ENCODE measurements around the gene HBQ1. TPM values are rescaled to one million over a fixed set of nuclear protein-coding genes. Genes with fewer than 3 reads are reported as not detected.
A peak's percentile ranks its signal among the peaks of the same experiment; 100 is the strongest.

HBQ1 gene
- total RNA-seq, 1 experiment from 2014 or later: 3.5 TPM

GRCh38 chr16:155031-155398 lies 25.2 kb upstream of the HBQ1 start:
- Histone ChIP-seq H3K9ac (ENCODE audit: extremely low read depth, insufficient read length, low read length) (no peak overlapping the region), H2BK20ac (ENCODE audit: low read depth, low read length, poor library complexity, severe bottlenecking) (no peak overlapping the region), H3K4ac (ENCODE audit: low read depth, low read length) (no peak overlapping the region), H3K23ac (ENCODE audit: insufficient read length, low read depth, low read length) (no peak overlapping the region), H3K27ac (ENCODE audit: insufficient read length, low read depth, low read length) (no peak overlapping the region), H2BK12ac (ENCODE audit: insufficient read length, low read depth, low read length) (no peak overlapping the region), H3K27me3 (ENCODE audit: insufficient read depth, low read length) (peaks cover 9% of the 10 kb centered on the region; the same call in 1 of the 2 replicates), H4K20me1 (ENCODE audit: control insufficient read depth, insufficient read depth, insufficient read length) (no peaks in the 10 kb centered on the region), H2AFZ (ENCODE audit: low read length) (no peak overlapping the region), H3K56ac (ENCODE audit: insufficient read length, low read depth, low read length) (no peak overlapping the region), H3T11ph (ENCODE audit: low read length) (no peak overlapping the region), H3K4me2 (ENCODE audit: insufficient read depth, insufficient read length, low read length) (peak overlapping the region; percentile 86), H3K14ac (ENCODE audit: insufficient read depth, low read length) (no peak overlapping the region), H4K5ac (ENCODE audit: insufficient read length, low read depth, low read length) (no peak overlapping the region), H3K23me2 (ENCODE audit: insufficient read length, low read depth, low read length, poor library complexity, severe bottlenecking) (peaks cover 7% of the 10 kb centered on the region), H3K4me1 (ENCODE audit: insufficient read depth, low read length) (no peaks in the 10 kb centered on the region), H2BK15ac (ENCODE audit: low read depth, low read length) (no peak overlapping the region), H2BK120ac (ENCODE audit: low read depth, low read length, poor library complexity, severe bottlenecking) (no peak overlapping the region), H2BK5ac (ENCODE audit: insufficient read length, low read length) (no peak overlapping the region), H4K91ac (ENCODE audit: insufficient read length, low read depth, low read length) (no peak overlapping the region), H3K18ac (ENCODE audit: insufficient read length, low read depth, low read length) (no peak overlapping the region), H4K8ac (replicated peaks; ENCODE audit: insufficient read length, low read depth, low read length) (no peak overlapping the region), H2AK5ac (ENCODE audit: insufficient read length, low read length) (no peak overlapping the region), H3K79me1 (ENCODE audit: insufficient read depth, low read depth, low read length, poor library complexity, severe bottlenecking) (no peaks in the 10 kb centered on the region), H3K9me3 (ENCODE audit: control insufficient read depth, low read depth, low read length) (no peaks in the 10 kb centered on the region), H3K79me2 (ENCODE audit: insufficient read depth, low read length) (no peaks in the 10 kb centered on the region)
- no peak for DNase-seq
- Mint-ChIP-seq H3K9me3 (peaks cover 5 to 9% of the 10 kb centered on the region in 2 experiments; a peak in 3 of 5 replicates), H3K27me3 (ENCODE audit: low read depth) (peaks cover 81% of the 10 kb centered on the region), H3K36me3 (ENCODE audit: insufficient read depth in 1 of 3, low read depth in 3 of 3) (no peaks in the 10 kb centered on the region), H3K27ac (no peak overlapping the region), H3K4me1 (peaks cover 9% of the 10 kb centered on the region in 2 experiments), H3K4me3 (peak overlapping the region; percentile 63 to 88)
- WGBS (ENCODE audit: extremely low coverage, insufficient read length, low lambda C conversion rate): no CpG with 5 or more reads among the region's 7 CpGs
- TF ChIP-seq, protein P1, sequence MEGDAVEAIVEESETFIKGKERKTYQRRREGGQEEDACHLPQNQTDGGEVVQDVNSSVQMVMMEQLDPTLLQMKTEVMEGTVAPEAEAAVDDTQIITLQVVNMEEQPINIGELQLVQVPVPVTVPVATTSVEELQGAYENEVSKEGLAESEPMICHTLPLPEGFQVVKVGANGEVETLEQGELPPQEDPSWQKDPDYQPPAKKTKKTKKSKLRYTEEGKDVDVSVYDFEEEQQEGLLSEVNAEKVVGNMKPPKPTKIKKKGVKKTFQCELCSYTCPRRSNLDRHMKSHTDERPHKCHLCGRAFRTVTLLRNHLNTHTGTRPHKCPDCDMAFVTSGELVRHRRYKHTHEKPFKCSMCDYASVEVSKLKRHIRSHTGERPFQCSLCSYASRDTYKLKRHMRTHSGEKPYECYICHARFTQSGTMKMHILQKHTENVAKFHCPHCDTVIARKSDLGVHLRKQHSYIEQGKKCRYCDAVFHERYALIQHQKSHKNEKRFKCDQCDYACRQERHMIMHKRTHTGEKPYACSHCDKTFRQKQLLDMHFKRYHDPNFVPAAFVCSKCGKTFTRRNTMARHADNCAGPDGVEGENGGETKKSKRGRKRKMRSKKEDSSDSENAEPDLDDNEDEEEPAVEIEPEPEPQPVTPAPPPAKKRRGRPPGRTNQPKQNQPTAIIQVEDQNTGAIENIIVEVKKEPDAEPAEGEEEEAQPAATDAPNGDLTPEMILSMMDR (conservative IDR thresholded peaks at IDR 0.05): no peak
